Fibroblast of the aortic adventitia (primary cell): ENCODE measurements around the gene TTC5. TPM values are rescaled to one million over a fixed set of nuclear protein-coding genes. Genes with fewer than 3 reads are reported as not detected.
"Not testable (repeated sequence)": the region's sequence is repeated elsewhere in the genome, so short reads cannot be mapped to it uniquely, and the experiment has no call there.

Experiments used
- DNase-seq: peaks from one replicate; pipeline ENCODE4 v3.0.0-alpha.2; 2010; ENCODE audit warnings: low read depth
- H3K4me3 ChIP-seq: 2 replicates; pipeline ENCODE4 v1.5.1; 2011; ENCODE audit warnings: low read depth, mild to moderate bottlenecking, control low read depth, low read length, moderate library complexity
- total RNA-seq: library from RNA; depleted of rRNA; stranded (reverse); fragments of >200 nt; gene quantifications from 2 replicates; pipeline ENCODE4 v1.2.3, GENCODE V29; 2012; ENCODE audit warnings: low replicate concordance
- TF ChIP-seq, protein P1 (sequence below): IDR thresholded peaks from 2 replicates; pipeline ENCODE4 v1.5.1; 2011; ENCODE audit warnings: mild to moderate bottlenecking, low read length, control low read depth, inconsistent platforms; ENCODE audit not compliant: insufficient read depth

TTC5 gene
- total RNA-seq, 1 donor: 16.6 TPM

DNA sequence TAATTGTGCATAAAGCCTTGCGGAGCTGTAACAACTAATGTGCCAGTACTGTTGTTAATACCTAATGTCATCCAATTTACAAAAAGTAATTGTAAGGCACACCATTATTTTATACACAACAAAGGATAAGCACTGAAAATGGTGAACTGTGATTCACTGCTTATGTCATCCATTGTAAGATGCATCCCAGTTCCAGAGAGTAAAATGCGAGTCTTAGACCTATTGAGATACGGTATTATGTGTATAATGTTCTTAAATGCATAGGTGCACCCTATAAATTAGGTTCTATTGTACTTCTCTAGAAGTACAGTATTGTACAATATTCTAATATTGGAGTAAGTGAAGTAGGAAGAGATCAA is 38.1 kb upstream of the TTC5 start:
- peak overlapping the region; percentile 80 for H3K4me3 ChIP-seq
- TF ChIP-seq, protein P1, sequence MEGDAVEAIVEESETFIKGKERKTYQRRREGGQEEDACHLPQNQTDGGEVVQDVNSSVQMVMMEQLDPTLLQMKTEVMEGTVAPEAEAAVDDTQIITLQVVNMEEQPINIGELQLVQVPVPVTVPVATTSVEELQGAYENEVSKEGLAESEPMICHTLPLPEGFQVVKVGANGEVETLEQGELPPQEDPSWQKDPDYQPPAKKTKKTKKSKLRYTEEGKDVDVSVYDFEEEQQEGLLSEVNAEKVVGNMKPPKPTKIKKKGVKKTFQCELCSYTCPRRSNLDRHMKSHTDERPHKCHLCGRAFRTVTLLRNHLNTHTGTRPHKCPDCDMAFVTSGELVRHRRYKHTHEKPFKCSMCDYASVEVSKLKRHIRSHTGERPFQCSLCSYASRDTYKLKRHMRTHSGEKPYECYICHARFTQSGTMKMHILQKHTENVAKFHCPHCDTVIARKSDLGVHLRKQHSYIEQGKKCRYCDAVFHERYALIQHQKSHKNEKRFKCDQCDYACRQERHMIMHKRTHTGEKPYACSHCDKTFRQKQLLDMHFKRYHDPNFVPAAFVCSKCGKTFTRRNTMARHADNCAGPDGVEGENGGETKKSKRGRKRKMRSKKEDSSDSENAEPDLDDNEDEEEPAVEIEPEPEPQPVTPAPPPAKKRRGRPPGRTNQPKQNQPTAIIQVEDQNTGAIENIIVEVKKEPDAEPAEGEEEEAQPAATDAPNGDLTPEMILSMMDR: no peak
- peak; percentile 49 for DNase-seq

GRCh38 chr14:20343092-20343861 is 37.5 kb upstream of the TTC5 start, which contains the start of gene PARP2:
PARP2 (plus strand) TSS chr14:20343635; CDS start chr14:20343642, 7 bp downstream.
- H3K4me3 ChIP-seq: peak within 1 kb of the TSS; percentile 80
- peak; percentile 100 for DNase-seq
- TF ChIP-seq, protein P1: no peak

- TF ChIP-seq, protein P1: no peak
- DNase-seq: no peak
- peak overlapping the region; percentile 80 for H3K4me3 ChIP-seq
Observed at GRCh38 chr14:20341646-20342045, 35.9 kb upstream of the TTC5 start.

DNA sequence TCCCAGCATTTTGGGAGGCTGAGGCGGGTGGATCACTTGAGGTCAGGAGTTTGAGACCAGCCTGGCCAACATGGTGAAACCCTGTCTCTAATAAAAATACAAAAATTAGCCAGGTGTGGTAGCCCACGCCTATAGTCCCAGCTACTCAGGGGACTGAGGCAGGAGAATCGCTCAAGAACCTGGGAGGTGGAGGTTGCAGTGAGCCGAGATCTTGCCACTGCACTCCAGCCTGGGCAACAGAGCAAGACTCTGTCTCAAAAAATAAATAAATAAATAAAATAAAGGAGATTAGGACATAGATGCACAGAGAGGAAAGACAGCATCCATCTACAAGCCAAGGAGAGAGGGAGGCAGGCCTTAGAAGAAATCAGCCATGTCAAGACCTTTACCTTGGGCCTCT is 35.3 kb upstream of the TTC5 start:
- H3K4me3 ChIP-seq, DNase-seq: not testable (repeated sequence)

GRCh38 chr14:20334017-20334416 is 28.3 kb upstream of the TTC5 start:
- DNase-seq: no peak
- TF ChIP-seq, protein P1: no peak
- no peak overlapping the region for H3K4me3 ChIP-seq

- peak overlapping the region; percentile 78 for H3K4me3 ChIP-seq
- TF ChIP-seq, protein P1: no peak
- DNase-seq: no peak
Observed at GRCh38 chr14:20333494-20333841, 27.7 kb upstream of the TTC5 start.

DNA sequence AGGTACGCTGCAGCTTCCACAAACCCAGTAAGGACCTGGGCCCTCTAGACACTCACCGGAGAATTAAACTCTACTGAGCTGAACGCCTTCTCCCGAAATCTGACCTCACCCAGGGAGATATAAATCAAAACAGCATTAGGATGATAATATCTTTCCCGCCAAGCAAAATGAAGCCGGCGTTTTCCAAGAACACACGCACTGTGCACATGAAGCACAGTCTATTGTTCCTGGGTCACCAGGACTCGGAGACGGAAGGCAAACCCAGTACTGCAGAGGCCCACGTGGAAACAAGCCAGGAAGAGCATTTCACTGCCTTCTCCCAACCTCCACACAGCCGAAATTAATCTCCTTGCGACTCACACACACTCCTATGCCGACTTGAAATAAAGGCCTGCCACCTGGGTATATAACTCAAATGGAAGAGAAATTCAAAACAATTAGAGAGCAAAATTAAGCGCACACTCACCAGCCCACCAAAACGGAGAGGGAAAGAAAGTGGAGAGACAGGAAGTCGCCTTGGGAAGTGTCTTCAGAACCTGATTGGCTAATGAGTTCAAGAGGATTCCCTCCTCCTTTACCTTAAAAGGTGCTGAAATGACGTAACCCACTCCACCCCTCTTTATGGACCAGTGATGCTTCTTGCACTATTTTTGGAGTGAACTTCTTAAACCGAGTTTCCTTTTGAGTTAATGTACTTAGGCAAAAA is 27.2 kb upstream of the TTC5 start, which contains the start of gene CCNB1IP1:
Gene CCNB1IP1, minus strand, starts transcription at position 492 of the 706 bp plus-strand sequence. CDS start 16,756 bp downstream, outside the sequence.
- peak within 1 kb of the TSS; percentile 78 for H3K4me3 ChIP-seq
- TF ChIP-seq, protein P1: no peak
- DNase-seq: peak; percentile 91
